Left hindlimb (tissue), 1 donor: ENCODE measurements around the gene SLC48A1.
A peak's percentile ranks its signal among the peaks of the same experiment; 100 is the strongest.
"Not testable (repeated sequence)": the region's sequence is repeated elsewhere in the genome, so short reads cannot be mapped to it uniquely, and the experiment has no call there.

ENCODE experiments used
- DNase-seq: peaks from one replicate; pipeline ENCODE4 v3.0.0-alpha.2; 2018

Gene SLC48A1

DNA sequence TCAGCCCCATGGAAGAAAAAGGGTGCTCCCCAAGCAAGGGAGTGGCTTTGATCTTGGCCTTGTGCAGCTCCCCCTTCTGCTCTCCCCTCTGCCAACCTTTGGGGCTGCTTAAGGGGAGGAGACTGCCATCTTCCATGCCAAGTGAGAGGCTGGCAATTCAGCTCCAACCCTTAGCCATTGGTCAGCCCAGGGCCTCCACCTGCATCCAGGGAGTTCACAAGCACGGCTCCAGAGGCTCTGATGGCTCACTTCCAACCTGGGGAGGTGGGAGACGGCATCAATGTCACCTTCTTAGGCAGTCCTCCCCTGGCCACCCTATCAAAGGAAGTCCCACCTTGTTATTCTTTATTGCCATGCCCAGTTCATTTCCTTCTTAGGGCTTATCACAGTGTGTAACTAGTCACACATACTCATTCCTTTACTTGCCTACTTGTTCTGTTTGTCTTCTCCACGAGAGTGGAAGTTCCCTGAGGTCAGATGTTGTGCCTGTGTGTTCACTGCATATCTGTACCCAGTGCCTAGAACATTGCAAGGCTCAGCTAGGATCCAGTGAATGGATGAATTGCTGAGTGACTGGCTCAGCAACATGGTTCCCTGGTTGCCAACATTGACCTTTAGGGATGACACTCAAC lies 41.6 kb downstream of the SLC48A1 start:
- no peak for DNase-seq

DNA sequence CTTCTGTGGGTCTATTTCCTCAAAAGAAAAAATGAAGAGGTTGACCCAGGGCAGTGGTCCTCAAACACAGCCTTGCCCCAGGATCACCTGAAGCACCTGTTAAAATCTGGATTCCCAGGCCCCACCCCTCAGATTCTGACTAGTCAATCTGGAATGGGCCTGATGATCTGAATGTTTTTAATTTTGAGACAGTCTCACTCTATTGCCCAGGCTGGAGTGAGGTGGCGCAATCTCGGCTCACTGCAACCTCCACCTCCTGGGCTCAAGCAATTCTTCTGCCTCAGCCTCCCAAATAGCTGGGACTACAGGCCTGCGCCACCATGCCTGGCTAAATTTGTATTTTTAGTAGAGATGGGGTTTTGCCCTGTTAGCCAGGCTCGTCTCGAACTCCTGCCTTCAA lies 42.4 kb downstream of the SLC48A1 start:
- DNase-seq = not testable (repeated sequence)

DNA sequence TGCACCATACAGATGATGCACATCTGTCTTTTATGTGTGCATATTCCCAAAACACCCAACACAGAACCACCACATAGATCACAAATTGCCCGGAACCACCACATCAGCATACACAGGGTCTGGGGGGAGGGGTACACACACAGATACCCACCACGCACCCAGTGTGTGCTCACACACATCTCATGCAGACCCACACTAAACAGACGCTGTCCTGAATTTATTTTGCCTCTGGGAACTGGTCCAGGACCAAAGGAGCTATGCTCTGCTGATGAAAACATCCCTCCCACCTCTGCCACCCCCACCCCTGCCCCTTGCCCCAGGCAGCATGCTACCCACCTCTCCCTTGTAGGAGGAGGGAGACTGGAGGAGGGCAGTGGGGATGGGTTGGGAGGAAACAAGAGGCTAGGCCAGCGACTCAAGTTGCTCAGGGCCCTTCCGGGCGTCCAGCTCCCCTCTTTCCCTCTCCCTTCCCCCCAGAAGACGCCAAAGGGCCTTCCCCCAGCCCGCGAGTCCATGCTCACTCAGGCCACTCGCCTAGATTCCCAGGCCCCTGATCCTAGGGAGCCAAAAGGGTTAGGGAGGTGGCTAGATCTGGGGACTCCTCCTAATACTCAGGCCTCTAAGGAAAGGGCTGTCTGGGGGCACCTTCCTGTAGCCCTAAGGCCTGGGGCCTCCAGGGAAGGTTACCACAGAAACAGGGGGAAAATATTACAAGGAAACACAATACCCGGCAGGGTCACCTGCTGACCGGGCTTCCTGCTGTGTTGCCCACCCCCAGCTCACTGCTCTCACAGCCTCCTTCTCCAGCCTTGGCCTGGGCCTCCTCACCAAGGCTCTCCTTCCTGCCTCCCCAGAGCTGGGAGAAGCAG lies 43.6 kb downstream of the SLC48A1 start:
- no peak for DNase-seq

DNA sequence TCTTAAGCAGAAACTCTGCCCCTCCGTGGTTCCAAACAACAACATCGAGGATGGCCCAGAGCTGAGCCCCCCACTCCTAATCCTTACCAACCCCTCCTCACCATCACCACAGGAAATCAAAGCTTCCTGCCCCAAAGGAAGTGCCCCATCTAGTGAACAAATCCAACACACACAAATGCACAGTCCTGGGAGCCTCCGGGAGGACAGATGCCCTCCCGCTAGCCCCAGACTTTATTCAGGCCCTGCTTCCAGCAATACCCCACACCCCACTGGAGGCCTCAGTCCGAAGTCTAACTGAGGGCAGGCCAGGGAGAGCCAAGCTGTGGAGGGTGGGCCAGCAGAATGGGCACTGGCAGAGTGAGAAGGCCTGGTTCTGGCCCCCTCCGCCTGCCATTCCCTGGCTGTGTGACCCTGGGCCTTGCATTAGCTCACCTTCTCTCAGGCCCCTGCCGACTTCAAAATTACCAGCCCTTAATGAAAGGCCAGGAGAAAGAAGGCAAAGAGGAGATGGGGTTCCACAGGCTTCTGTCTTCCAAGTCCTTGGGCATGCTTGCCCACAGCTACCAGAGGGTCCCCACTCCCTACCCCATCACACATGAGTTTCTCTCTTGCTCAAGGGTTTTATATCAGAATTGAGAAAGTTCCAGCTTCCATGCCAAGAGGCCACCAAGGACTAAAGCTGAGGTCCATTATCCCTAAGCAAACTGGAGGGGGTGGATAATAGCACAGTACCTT lies 44.4 kb downstream of the SLC48A1 start:
- no peak for DNase-seq

DNA sequence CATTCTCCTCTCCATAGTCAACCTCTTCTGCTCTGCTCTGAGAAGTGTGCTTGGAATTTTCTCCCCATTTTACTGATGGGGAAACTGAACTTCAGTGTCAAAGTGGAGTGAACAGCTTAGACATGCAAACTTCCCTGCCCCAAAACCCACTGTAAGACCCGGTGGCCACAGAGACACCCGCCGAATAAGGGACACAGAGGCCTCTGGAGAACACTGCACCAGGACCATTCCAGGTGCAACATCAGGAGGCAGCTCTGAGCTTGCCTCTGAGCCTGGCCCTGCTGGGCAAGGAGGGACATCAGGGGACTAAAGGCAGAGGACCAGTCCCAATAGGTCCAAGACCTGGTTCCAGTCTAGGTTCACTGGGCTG lies 45.0 kb downstream of the SLC48A1 start:
- DNase-seq = no peak

DNA sequence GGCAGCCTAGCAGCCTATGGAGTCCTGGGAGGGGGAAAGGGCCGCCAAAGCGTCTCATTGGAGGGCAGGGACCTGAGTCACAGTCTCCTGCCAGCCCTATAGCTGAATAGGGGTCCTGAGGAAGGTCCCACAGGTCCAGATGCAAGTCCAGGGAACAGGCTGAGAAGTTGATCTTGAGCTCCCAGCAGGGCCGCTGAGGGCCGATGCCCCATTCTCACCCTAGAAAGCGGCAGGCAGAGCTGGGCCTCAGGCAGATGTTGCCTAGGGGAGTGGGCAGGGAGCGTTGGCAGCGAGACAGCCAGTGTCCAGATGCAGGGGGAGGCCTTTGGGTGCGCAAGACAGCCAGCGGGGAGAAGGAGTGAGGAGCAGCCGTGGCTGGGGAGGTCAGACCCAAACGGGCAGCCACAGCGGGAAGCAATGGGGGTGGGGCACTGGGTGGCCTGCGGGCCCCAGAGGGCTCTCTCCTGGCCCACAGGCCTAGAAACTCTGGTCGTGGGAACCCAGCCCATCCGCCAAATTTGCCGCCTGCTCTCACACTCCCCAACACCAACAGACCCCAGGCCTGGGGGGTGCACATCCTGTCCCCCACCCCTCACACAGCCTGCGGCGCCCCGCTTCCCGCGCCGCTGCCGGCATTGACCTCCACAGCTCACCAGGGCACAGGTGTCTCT lies 45.6 kb downstream of the SLC48A1 start:
- no peak for DNase-seq

DNA sequence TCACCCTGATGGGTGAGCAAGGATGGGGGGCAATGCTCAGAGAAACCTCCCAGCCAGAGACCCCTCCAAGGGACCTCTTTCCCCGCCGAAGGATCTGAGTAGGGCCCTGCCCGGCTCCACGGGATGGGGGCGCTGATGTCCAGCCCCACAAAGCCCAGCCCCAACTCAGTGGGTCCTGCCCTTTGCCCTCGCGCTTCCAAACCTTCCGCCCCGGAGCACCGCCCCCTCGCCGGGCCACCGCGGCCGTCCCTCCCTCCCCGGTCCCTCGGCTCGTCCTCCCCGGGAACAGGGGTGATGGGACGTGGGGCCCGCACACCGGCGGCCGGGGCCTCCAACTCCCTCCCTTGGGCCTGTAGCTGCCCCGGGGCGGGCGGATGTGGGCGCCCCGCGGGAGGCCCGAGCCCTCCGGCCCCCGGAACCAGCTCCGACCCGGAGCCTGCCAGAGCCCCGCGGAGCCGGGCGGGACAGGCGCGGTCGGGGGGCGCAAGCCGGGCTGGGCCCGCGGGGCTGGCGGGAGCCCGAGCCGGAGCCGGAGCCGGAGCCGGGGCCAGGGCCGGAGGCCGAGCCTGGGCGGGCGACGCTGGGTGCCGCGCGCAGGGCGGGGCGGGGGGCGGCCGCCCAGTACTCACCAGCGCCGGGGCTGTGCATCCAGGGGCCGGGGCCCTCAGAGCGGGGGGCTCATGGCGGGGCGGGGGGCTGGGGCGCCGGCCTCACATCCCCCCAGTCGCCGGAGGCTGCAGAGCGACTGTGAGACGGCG lies 46.3 kb downstream of the SLC48A1 start:
- no peak for DNase-seq

DNA sequence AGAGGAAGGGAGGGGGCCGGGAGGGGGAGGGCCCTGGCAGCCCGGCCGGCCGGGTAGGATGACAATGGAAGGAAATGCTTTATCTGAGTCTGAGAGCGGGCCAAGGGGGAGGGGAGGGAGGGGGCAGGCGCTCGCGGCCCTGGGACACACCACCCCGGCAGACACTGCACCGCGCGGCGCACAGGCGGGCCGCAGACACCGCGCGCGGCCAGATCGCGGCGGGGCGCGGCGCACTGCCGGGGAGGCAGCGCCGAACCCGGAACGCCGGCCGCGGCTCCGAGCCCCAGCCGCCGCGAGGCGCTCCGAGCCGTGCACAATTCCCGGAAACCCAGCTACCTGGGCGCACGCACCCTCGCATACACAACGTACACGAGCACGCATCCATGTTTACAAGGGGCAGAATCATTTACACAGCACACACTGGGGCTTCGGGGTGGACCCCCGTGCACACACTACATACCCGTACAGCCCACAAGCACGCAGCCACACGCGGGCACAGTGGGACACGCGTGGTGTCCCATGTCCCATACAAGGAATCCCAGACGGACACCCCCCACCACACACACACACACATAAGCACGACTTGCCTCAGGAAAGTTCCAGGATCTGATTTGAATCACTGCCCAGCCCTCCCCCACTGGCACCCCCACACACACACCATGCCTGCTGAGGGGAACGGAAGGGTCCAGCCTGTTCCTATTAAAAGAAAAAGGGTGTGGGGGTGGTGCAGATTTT lies 47.0 kb downstream of the SLC48A1 start, which contains the start of gene HDAC7:
Gene HDAC7 (minus strand): TSS at position 8 of the 735 bp plus-strand sequence. CDS start 118 bp downstream, outside the sequence.
- peak; percentile 91 for DNase-seq

DNA sequence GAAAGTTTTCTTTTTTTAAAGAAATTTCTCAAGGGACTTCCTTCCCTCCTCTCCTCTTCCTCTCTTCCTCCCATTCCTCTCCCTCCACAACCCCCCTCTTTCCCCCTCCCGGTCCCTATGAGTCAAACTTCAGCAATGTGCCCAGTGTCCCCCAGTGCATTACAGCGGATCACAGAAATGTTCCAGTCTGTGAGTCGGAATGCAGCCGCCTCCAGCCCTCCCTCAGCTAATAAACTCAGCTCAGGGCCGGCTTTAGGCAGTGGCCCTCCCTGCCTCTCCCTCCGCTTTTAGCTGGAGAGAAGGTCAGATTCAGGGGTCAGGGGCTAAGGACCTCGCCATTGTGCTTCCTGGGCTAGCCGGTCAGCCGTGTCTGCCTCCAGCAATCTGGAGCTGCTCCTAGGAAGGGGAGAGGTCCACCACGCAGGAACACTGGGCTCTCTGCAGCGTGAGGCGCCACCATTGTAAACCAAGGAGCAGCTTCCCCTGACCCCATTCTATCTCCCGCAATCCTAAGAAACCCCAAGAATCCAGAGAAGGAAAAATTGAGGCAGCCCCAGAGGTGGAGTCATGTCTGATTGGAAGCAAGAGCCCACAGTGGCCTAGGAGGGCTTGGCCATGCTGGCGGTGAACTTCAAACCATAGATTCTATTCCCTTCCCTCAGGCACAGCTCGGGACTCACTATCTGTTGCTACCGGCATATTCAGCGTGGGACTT lies 47.8 kb downstream of the SLC48A1 start:
- peak; percentile 89 for DNase-seq

DNA sequence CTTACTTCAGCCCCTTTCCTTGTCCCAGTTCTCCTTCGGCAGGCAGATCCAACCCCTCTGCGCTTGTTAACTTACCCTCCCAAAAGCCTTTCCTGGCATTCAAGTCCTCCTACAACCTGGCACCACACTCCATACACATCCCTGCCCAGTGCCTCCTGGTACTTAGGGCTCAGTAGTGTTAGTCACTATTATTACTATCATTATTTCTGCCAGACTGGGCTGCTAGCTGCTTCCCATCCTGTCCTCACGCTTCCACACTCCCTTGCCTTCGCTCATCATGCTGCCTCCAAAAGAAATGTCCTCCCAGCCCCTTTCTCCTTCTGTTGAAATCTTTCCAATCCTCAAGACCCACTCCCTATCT lies 48.3 kb downstream of the SLC48A1 start:
- no peak for DNase-seq

DNA sequence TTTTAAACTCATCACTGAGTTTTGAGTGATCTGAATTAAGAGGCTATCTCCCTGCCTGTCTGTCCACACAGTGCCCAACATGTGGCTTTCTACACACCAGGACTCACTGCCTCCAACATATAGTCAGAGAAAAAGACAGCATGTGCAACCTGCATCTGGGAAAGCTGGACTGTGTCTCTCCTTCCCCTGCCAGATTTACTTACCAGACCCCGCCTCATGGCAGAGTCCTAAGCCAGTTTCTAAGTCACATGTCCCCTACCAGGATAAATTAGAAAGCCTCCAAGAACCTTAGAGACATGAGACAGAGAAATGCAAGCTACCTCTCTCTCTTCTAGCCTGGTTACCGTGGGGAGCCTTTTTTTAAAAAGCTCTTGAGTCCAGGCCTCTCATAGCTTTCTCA lies 49.4 kb downstream of the SLC48A1 start:
- DNase-seq = no peak

DNA sequence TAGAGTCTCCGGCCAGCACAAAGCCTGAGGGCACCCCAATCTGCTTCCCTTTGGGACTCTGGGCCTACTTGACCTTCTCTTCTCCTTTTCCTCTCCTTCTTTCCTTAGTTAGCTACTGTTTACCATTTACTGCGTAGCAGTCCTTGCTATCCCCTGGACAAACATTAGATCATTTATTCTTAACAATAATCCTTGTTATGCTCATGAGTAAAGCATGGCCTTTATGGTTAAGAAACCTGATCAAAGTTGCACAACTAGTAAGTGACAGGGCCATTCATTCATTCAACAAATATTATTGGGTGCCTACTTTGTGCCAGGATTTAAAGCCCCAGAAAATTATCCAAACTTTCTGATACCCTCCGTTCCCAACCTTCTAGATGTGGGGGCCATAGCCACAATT lies 49.8 kb downstream of the SLC48A1 start:
- no peak for DNase-seq

DNA sequence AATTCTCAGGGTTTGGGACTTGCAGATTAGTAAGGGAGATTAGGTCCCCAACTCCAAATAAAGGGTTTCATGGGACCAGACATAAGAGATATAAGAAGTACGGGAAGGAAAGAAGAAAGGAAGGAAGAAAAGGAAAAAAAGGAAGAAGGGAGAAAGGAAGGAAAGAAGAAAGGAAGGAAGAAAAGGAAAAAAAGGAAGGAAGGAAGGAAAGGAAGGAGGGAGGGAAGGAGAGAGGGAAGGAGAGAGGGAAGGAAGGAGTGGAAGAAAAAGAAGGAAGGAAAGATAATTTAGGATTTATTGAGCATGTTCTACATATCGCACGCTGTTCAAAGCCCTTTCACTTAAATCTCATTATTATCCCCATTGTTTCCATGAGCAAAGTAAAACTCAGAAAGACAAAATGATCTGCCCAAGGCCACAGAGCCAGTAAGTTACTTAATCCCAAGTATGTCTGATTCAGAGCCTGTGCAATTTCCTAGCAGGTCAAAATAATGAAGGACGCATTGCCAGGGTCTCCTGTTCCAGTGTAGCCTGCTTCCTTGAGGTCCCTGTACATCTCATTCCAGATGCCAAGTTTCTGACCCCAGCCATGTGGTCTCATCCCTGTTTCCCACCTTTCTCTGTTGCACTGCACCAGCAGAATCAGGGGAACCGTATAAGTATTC lies 50.5 kb downstream of the SLC48A1 start:
- DNase-seq = no peak

DNA sequence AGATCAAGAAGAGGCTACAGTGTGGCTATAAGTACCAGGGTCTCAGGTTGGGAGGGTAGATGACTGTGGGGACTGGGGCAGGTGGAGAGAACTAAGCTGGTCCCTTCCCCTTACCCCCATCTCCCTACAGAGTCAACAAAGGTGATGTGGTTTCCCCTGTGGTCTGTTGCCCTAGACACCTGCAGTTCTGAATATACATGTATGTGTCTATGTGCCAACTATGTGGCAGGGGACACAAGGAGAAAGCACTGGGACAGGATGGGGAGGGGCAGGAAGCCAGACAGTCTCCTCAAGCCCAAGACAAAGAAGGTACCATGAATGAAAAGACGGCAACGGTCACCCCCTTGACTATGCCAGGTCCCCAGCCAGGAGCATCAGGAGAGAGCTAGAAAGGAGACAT lies 51.2 kb downstream of the SLC48A1 start:
- DNase-seq = no peak

DNA sequence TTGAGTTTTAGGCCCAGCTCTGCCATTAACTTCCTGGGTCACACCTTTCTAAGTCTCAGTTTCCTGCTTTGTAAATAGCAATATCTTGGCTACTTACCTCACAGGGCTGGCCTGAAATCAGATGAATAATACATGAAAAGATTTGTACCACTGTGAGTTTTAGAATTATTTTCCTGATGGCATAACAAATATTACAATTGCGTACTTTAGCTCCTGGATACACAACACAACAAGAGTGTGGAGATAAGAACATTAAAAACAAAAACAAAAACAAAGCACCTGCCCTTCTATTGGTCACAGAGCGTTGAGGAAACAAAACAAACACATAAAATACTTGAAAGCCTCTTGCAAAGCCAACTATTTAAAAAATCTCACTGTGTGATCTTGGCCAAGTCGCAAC lies 51.6 kb downstream of the SLC48A1 start:
- no peak for DNase-seq

DNA sequence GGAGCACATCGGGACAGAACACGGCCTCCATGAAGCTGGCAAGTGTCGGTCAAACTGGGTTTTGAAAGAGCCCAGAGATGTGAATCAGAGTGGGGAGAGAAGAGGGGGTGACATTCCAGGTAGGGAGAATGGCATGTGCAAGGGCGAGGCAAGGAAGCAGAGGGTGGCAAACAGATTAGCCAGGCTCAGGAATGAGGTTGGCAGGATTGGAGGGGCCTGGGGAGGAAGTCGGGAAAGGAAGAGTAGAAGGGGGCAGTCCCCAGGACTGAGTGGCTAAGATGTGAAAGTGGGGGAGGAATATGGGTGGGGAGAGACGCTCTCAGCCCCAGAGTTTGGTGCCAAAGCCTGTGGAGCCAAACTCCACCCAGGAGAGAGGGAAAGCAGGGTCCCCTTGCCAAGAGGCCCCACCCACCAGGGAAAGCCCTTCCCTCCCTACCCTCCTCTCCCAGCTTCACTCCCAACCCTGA lies 52.2 kb downstream of the SLC48A1 start:
- no peak for DNase-seq

DNA sequence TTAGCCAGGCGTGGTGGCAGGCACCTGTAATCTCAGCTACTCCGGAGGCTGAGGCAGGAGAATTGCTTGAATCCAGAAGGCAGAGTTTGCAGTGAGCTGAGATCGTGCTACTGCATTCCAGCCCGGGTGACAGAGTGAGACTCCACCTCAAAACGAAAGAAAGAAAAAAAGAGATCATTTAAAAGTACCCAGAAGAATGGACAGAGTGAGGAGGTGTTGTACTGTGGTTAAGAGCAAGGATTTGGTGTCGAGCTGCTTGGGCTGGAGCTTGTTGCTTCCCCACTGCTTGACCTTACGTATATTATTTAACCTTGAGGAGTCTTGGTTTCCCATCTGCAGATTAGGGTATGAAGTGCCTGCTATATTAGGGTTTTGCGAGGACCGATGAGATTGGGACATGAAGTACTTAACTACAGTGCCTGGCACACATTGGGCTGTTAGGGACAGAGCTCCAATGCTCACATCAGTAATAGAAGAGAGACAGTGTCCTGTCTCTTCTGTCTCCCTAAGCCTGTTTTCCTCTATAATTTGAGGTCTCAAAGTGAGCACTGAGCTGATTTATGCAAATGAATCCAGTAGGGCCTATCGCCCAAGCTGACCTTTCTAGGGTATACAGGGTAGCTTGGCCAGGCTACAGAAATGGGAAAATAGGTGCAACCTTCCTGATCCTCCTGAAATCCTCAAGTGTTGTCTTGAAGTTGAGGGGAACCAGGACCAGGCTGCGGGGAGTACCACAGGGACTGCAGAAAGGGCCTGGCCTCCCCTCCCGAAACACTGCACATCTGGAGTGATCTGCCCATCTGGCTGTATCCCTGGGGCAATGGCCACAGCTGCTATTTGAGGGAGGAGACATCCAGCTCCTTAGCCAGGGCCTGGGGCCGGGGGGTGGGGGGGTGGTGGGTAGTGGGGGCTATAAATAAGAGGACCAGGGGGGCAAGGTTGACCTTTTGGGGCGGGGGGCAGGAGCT lies 55.3 kb downstream of the SLC48A1 start:
- DNase-seq = peak; percentile 69

DNA sequence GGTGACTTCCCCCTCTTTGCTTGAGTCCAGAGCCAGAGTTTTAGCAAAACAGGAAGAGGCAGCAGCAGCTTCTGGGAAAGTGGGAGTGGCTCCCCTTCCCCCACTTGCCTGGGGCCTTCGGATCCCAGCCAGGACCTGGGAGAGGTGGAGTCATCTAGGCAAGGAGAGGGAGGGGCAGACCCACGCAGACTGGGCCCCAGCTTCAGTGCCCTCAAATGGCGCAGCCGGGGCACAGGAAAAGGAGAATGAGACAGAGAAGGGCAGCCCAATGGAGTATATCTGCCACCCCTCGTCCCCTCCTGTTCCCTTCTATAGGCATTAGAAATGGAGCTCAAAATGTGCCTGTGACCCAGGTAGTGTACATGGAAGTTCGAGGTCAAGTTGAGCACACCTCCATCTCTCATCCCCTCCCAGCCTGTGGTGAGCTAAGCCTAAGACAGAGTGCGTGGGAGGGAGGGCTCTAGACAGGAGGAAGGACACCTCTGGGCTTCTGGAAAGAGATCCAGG lies 56.0 kb downstream of the SLC48A1 start:
- DNase-seq = peak; percentile 81

DNA sequence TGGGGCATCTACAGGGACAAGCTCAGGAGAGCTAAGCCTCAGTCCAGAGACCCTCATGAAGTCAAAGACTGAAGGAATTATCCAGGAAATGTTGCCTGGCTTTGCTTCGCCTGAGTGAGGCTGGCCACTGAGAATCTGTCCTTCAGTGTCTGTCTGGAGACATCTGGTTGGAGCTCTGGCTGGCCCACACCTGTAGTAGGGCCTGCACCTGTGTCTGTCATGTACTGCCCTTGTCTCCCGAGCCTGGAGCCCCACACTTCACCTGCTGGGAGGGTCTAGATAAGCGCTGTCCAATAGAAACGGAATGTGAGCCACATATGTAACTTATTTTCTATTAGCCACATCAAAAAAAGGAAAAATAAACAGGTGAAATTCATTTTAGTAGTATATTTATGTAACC lies 56.5 kb downstream of the SLC48A1 start:
- DNase-seq = no peak
